GM10248 (cell line): ENCODE data around the gene ATG4B.
A peak's percentile ranks its signal among the peaks of the same experiment; 100 is the strongest.

ENCODE experiments used
- CTCF ChIA-PET: fragments of 300-600 bp; sonication (Branson Sonifier 250); formaldehyde crosslinking; extraction: SDS; loops from one replicate; lab custom pipeline; 2021; ENCODE audit warnings: antibody characterized with exemption; lab: Yijun Ruan, JAX
- POLR2A ChIA-PET: fragments of 350-650 bp; sonication (Branson Sonifier 250); formaldehyde crosslinking; extraction: SDS; loops from one replicate; lab custom pipeline; 2020; ENCODE audit warnings: antibody characterized with exemption; lab: Yijun Ruan, JAX
- DNase-seq: peaks from one replicate; pipeline ENCODE4 v3.0.0; 2012; ENCODE audit errors: extremely low spot score
- TF ChIP-seq, protein P1 (sequence below): IDR thresholded peaks from 2 replicates; pipeline ENCODE4 v1.5.1; 2012; ENCODE audit warnings: mild to moderate bottlenecking, low read depth; ENCODE audit errors: extremely low read depth, missing control alignments, control extremely low read depth

The ATG4B gene

GRCh38 chr2:241617431-241618154, 19.9 kb upstream of the ATG4B start:
- TF ChIP-seq, protein P1, sequence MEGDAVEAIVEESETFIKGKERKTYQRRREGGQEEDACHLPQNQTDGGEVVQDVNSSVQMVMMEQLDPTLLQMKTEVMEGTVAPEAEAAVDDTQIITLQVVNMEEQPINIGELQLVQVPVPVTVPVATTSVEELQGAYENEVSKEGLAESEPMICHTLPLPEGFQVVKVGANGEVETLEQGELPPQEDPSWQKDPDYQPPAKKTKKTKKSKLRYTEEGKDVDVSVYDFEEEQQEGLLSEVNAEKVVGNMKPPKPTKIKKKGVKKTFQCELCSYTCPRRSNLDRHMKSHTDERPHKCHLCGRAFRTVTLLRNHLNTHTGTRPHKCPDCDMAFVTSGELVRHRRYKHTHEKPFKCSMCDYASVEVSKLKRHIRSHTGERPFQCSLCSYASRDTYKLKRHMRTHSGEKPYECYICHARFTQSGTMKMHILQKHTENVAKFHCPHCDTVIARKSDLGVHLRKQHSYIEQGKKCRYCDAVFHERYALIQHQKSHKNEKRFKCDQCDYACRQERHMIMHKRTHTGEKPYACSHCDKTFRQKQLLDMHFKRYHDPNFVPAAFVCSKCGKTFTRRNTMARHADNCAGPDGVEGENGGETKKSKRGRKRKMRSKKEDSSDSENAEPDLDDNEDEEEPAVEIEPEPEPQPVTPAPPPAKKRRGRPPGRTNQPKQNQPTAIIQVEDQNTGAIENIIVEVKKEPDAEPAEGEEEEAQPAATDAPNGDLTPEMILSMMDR, result no peak
- peak; percentile 74 for DNase-seq
- CTCF ChIA-PET, result interaction anchor here (1.8 kb wide), 1 partner anchor 12 kb away, joined by 8 read pairs; no protein-coding TSS in a partner anchor
- POLR2A ChIA-PET, result no interaction called here

DNA sequence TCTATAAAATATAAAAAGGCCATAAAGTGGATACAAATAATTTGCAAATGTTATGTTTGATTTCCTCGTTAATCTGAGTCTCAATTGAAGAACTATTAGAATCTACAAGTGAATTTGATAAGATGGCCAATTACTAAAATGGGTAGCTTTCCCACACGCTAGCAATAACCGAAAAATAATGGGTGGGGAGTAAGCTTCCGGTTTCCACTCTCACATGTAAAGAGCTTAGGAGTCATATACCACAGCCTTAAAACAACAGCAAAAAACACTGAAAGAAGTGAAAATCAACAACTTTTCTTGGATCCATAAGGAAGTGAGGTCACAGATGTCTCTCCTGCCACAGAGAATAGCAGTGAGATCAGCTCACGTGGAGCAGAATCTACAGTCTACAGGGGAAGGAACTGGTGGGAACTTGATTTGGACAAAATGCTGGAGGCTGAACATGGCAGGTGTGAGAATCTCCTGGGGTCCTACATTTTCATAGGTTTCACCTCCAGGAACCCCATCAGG, 19.1 kb upstream of the ATG4B start:
- POLR2A ChIA-PET, result no interaction called here

DNA sequence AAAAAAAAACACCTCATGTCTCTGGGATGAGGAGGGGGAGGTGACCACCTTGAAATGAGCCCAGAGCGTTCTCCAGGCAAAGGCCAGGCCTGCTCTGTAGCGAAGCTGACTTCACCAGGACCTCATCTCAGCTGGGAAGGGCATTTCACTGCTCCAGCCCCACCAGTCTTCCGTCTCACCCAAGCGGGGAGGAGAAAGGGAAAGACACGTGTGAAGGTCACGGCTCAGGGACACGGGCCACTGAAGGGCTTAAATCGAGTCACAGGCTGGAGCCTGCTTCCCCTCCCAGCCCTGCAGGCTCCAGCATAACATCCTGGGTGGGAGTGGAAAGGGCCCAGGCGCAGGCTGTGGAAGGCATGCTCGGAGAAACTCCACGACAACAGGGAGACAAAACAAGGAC, 18.7 kb upstream of the ATG4B start:
- POLR2A ChIA-PET, result no interaction called here

More for the DNA sequence above, 19.1 kb upstream of the ATG4B start:
- TF ChIP-seq, protein P1, result no peak
- CTCF ChIA-PET, result interaction anchor here (1.8 kb wide), 1 partner anchor 12 kb away, joined by 8 read pairs; no protein-coding TSS in a partner anchor
- DNase-seq, result no peak

GRCh38 chr2:241619597-241620418, 17.7 kb upstream of the ATG4B start:
- POLR2A ChIA-PET, result no interaction called here
- TF ChIP-seq, protein P1, result no peak
- DNase-seq, result no peak
- CTCF ChIA-PET, result no interaction called here

More for the DNA sequence above, 18.7 kb upstream of the ATG4B start:
- no peak for DNase-seq
- CTCF ChIA-PET, result interaction anchor here (1.8 kb wide), 1 partner anchor 11 kb away, joined by 8 read pairs; no protein-coding TSS in a partner anchor
- TF ChIP-seq, protein P1, result no peak

DNA sequence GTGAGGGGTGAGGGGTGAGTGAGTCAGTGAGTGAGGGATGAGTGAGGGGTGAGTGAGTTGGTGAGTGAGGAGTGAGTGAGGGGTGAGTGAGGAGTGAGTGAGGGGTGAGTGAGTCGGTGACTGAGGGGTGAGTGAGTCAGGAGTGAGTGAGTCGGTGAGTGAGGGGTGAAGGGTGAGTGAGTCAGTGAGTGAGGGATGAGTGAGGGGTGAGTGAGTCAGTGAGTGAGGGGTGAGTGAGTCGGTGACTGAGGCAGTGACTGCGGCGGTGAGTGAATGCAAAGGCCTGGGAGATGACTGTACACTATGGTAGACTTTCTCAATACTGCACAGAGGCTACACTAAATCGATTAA, 17.1 kb upstream of the ATG4B start:
- ChIA-PET POLR2A (no interaction called here), CTCF (no interaction called here)
- no peak for DNase-seq
- TF ChIP-seq, protein P1, result no peak

DNA sequence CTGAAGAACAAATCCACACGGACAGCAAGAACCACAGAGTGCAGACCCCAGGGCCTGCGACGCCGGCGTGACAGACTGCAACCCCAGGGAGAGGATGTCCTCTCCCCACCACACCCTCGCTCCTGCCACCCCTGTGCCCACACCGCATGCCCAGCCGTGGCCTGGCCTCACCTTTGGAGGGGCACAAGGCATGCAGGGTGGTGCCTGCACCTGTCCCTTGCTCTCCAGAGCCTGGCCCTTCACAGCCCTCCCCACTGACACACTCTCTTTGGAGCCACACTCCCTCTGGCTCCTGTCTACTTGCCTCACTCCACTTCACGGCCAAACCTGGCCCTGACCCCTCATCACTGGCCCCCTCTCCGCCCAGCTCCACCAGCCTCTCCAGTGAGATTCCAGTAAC, 9.8 kb upstream of the ATG4B start:
- ChIA-PET CTCF (no interaction called here), POLR2A (no interaction called here)
- DNase-seq, result no peak
- TF ChIP-seq, protein P1, result no peak
